WTC11 (cell line): Measurements from ENCODE around the gene ALDH3A2. TPM values are rescaled to one million over a fixed set of nuclear protein-coding genes. Genes with fewer than 3 reads are reported as not detected.

Experiments used
- ATAC-seq: fragments of 200-7000 bp; cut with Tn5 transposase; 2 replicates; pipeline ENCODE4 v1.10.0; 2021; ENCODE audit warnings: mild to moderate bottlenecking, moderate library complexity
- CTCF ChIA-PET: fragments of 300-600 bp; sonication (Branson Sonifier 250); formaldehyde crosslinking; loops from one replicate; lab custom pipeline; 2021; ENCODE audit warnings: antibody characterized with exemption; lab: Charles Lee
- POLR2A ChIA-PET: fragments of 350-600 bp; sonication (Branson Sonifier 250); formaldehyde crosslinking; loops from one replicate; lab custom pipeline; 2021; ENCODE audit warnings: antibody characterized with exemption; lab: Charles Lee
- DNase-seq: peaks from one replicate; pipeline ENCODE4 v3.0.0; 2021; ENCODE audit warnings: low spot score
- H3K27ac Mint-ChIP-seq: 2 replicates; pipeline ENCODE4 v1.8.0; 2021; ENCODE audit warnings: mixed read lengths
- H3K27me3 Mint-ChIP-seq: 2 replicates; pipeline ENCODE4 v1.8.0; 2021; ENCODE audit warnings: low read depth, mild to moderate bottlenecking, moderate library complexity, mixed read lengths
- H3K36me3 Mint-ChIP-seq: 2 replicates; pipeline ENCODE4 v1.8.0; 2021; ENCODE audit warnings: mixed read lengths
- H3K4me1 Mint-ChIP-seq: 2 replicates; pipeline ENCODE4 v1.8.0; 2022; ENCODE audit warnings: mixed read lengths
- H3K4me3 Mint-ChIP-seq: 2 replicates; pipeline ENCODE4 v1.8.0; 2021; ENCODE audit warnings: mild to moderate bottlenecking, moderate library complexity, mixed read lengths
- H3K9me3 Mint-ChIP-seq: 2 replicates; pipeline ENCODE4 v1.8.0; 2021; ENCODE audit warnings: mixed read lengths
- GRHL2 ChIP-seq: fragments of 250-450 bp; sonication (Bioruptor Pico); IDR thresholded peaks from 2 replicates; pipeline ENCODE4 v1.8.0; 2022; ENCODE audit warnings: mild to moderate bottlenecking, moderate library complexity; ENCODE audit not compliant: insufficient replicate concordance, severe bottlenecking
- NR1H2 ChIP-seq: sonication (generic); formaldehyde crosslinking; IDR thresholded peaks from 2 replicates; pipeline ENCODE4 v1.9.0; 2021; ENCODE audit warnings: mild to moderate bottlenecking, moderate library complexity, missing genetic modification reagents
- NR2C2 ChIP-seq: sonication (generic); formaldehyde crosslinking; IDR thresholded peaks from 2 replicates; pipeline ENCODE4 v1.8.0; 2022; ENCODE audit warnings: mild to moderate bottlenecking, missing genetic modification reagents
- TCF7 ChIP-seq: sonication (generic); formaldehyde crosslinking; IDR thresholded peaks from 2 replicates; pipeline ENCODE4 v1.8.0; 2022; ENCODE audit warnings: mild to moderate bottlenecking, low read depth, missing genetic modification reagents, moderate library complexity
- ZNF263 ChIP-seq: sonication (generic); formaldehyde crosslinking; IDR thresholded peaks from 2 replicates; pipeline ENCODE4 v1.8.1; 2022; ENCODE audit warnings: low read depth, mild to moderate bottlenecking, moderate library complexity, missing genetic modification reagents
- ZNF317 ChIP-seq: sonication (generic); formaldehyde crosslinking; IDR thresholded peaks from 2 replicates; pipeline ENCODE4 v1.8.1; 2023; ENCODE audit warnings: low read depth, mild to moderate bottlenecking, moderate library complexity, missing genetic modification reagents, borderline replicate concordance
- total RNA-seq: library from RNA; stranded (reverse); gene quantifications from 3 replicates; pipeline ENCODE4 v1.2.3, GENCODE V29; 2021
- TF ChIP-seq, protein P1 (sequence below): fragments of 250-450 bp; sonication (Bioruptor Pico); IDR thresholded peaks from 2 replicates; pipeline ENCODE4 v1.9.0; 2021; ENCODE audit warnings: mild to moderate bottlenecking, borderline replicate concordance
- TF ChIP-seq, protein P2 (sequence below): sonication (generic); formaldehyde crosslinking; conservative IDR thresholded peaks from 2 replicates; pipeline ENCODE4 v1.8.1; 2022; ENCODE audit warnings: mild to moderate bottlenecking, missing genetic modification reagents
- TF ChIP-seq, protein P3 (sequence below): sonication (generic); formaldehyde crosslinking; IDR thresholded peaks from 2 replicates; pipeline ENCODE4 v1.8.0; 2023; ENCODE audit warnings: missing genetic modification reagents, mild to moderate bottlenecking, borderline replicate concordance
- TF ChIP-seq, protein P4 (sequence below): sonication (generic); formaldehyde crosslinking; IDR thresholded peaks from 2 replicates; pipeline ENCODE4 v1.8.0; 2022; ENCODE audit warnings: missing genetic modification reagents
- TF ChIP-seq, protein P5 (sequence below): sonication (generic); formaldehyde crosslinking; IDR thresholded peaks from 2 replicates; pipeline ENCODE4 v1.8.1; 2022; ENCODE audit warnings: low read depth, mild to moderate bottlenecking, moderate library complexity, missing genetic modification reagents, borderline replicate concordance
- TF ChIP-seq, protein P6 (sequence below): sonication (generic); formaldehyde crosslinking; IDR thresholded peaks from 2 replicates; pipeline ENCODE4 v1.8.1; 2022; ENCODE audit warnings: mild to moderate bottlenecking, moderate library complexity, missing genetic modification reagents
- TF ChIP-seq, protein P7 (sequence below): fragments of 200-600 bp; IDR thresholded peaks from 2 replicates; pipeline ENCODE4 v1.8.0; 2022; ENCODE audit warnings: antibody characterized with exemption

The ALDH3A2 gene
- total RNA-seq, 1 experiment from 2014 or later: 68.5 TPM

DNA sequence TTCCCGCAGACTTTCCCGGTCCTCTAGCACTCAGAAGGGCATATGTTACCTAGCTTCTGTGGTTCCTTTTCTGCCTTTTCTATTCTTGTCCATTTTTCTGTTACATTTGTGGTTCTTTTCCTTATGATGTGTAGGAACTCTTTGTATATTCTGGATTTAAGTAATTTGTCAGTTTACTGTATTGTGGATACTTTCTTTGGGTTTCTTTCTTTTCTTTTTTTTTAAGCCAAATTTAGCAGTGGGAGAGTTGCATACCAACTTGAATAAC is 657 bp downstream of the ALDH3A2 start (continued):
- TF ChIP-seq, protein P1, sequence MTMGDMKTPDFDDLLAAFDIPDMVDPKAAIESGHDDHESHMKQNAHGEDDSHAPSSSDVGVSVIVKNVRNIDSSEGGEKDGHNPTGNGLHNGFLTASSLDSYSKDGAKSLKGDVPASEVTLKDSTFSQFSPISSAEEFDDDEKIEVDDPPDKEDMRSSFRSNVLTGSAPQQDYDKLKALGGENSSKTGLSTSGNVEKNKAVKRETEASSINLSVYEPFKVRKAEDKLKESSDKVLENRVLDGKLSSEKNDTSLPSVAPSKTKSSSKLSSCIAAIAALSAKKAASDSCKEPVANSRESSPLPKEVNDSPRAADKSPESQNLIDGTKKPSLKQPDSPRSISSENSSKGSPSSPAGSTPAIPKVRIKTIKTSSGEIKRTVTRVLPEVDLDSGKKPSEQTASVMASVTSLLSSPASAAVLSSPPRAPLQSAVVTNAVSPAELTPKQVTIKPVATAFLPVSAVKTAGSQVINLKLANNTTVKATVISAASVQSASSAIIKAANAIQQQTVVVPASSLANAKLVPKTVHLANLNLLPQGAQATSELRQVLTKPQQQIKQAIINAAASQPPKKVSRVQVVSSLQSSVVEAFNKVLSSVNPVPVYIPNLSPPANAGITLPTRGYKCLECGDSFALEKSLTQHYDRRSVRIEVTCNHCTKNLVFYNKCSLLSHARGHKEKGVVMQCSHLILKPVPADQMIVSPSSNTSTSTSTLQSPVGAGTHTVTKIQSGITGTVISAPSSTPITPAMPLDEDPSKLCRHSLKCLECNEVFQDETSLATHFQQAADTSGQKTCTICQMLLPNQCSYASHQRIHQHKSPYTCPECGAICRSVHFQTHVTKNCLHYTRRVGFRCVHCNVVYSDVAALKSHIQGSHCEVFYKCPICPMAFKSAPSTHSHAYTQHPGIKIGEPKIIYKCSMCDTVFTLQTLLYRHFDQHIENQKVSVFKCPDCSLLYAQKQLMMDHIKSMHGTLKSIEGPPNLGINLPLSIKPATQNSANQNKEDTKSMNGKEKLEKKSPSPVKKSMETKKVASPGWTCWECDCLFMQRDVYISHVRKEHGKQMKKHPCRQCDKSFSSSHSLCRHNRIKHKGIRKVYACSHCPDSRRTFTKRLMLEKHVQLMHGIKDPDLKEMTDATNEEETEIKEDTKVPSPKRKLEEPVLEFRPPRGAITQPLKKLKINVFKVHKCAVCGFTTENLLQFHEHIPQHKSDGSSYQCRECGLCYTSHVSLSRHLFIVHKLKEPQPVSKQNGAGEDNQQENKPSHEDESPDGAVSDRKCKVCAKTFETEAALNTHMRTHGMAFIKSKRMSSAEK (CRISPR knock-in tag): no peak
- TF ChIP-seq GRHL2 (CRISPR knock-in tag): no peak

DNA sequence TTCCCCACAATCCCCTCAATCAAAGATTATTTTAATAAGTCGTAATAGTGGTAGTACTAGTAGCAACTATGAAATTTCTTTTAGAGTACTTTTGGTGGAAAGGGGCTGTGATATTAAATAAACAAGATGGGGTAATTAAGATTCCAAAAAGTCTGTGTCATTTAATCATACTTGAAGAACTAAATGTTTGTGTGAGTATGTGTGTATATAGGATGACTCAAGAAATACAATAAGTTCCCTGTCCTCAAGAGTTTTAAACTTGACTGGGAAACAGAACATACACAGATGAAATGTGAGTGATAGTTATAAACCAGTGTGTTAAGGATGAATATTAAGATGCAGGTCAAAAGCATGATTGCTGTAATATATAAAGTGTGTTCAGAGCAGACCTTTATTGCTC is 2.3 kb downstream of the ALDH3A2 start:
- H3K27me3 Mint-ChIP-seq: peaks cover 9% of the 10 kb centered on the region
- ATAC-seq (no peak), DNase-seq (no peak)
- no peak overlapping the region for H3K27ac Mint-ChIP-seq
- peaks cover 48% of the 10 kb centered on the region for H3K4me1 Mint-ChIP-seq
- peaks cover 43% of the 10 kb centered on the region for H3K36me3 Mint-ChIP-seq
- ChIA-PET CTCF (interaction anchor here (1.0 to 1.5 kb wide), 2 partner anchors 68 to 253 kb away, joined by 3 read pairs; no protein-coding TSS in a partner anchor), POLR2A (no interaction called here)
- H3K4me3 Mint-ChIP-seq: peak overlapping the region; percentile 92
- peaks cover 22% of the 10 kb centered on the region for H3K9me3 Mint-ChIP-seq
- no peak for TF ChIP-seq ZNF317 (CRISPR knock-in tag)
- TF ChIP-seq, protein P2, sequence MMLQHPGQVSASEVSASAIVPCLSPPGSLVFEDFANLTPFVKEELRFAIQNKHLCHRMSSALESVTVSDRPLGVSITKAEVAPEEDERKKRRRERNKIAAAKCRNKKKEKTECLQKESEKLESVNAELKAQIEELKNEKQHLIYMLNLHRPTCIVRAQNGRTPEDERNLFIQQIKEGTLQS (CRISPR knock-in tag): no peak
- no peak for TF ChIP-seq NR1H2 (CRISPR knock-in tag)
- no peak for TF ChIP-seq GRHL2 (CRISPR knock-in tag)
- no peak for TF ChIP-seq TCF7 (CRISPR knock-in tag)
- TF ChIP-seq, protein P3, sequence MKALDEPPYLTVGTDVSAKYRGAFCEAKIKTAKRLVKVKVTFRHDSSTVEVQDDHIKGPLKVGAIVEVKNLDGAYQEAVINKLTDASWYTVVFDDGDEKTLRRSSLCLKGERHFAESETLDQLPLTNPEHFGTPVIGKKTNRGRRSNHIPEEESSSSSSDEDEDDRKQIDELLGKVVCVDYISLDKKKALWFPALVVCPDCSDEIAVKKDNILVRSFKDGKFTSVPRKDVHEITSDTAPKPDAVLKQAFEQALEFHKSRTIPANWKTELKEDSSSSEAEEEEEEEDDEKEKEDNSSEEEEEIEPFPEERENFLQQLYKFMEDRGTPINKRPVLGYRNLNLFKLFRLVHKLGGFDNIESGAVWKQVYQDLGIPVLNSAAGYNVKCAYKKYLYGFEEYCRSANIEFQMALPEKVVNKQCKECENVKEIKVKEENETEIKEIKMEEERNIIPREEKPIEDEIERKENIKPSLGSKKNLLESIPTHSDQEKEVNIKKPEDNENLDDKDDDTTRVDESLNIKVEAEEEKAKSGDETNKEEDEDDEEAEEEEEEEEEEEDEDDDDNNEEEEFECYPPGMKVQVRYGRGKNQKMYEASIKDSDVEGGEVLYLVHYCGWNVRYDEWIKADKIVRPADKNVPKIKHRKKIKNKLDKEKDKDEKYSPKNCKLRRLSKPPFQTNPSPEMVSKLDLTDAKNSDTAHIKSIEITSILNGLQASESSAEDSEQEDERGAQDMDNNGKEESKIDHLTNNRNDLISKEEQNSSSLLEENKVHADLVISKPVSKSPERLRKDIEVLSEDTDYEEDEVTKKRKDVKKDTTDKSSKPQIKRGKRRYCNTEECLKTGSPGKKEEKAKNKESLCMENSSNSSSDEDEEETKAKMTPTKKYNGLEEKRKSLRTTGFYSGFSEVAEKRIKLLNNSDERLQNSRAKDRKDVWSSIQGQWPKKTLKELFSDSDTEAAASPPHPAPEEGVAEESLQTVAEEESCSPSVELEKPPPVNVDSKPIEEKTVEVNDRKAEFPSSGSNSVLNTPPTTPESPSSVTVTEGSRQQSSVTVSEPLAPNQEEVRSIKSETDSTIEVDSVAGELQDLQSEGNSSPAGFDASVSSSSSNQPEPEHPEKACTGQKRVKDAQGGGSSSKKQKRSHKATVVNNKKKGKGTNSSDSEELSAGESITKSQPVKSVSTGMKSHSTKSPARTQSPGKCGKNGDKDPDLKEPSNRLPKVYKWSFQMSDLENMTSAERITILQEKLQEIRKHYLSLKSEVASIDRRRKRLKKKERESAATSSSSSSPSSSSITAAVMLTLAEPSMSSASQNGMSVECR (CRISPR knock-in tag): no peak
- TF ChIP-seq, protein P4, sequence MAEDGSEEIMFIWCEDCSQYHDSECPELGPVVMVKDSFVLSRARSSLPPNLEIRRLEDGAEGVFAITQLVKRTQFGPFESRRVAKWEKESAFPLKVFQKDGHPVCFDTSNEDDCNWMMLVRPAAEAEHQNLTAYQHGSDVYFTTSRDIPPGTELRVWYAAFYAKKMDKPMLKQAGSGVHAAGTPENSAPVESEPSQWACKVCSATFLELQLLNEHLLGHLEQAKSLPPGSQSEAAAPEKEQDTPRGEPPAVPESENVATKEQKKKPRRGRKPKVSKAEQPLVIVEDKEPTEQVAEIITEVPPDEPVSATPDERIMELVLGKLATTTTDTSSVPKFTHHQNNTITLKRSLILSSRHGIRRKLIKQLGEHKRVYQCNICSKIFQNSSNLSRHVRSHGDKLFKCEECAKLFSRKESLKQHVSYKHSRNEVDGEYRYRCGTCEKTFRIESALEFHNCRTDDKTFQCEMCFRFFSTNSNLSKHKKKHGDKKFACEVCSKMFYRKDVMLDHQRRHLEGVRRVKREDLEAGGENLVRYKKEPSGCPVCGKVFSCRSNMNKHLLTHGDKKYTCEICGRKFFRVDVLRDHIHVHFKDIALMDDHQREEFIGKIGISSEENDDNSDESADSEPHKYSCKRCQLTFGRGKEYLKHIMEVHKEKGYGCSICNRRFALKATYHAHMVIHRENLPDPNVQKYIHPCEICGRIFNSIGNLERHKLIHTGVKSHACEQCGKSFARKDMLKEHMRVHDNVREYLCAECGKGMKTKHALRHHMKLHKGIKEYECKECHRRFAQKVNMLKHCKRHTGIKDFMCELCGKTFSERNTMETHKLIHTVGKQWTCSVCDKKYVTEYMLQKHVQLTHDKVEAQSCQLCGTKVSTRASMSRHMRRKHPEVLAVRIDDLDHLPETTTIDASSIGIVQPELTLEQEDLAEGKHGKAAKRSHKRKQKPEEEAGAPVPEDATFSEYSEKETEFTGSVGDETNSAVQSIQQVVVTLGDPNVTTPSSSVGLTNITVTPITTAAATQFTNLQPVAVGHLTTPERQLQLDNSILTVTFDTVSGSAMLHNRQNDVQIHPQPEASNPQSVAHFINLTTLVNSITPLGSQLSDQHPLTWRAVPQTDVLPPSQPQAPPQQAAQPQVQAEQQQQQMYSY: no peak
- TF ChIP-seq, protein P5, sequence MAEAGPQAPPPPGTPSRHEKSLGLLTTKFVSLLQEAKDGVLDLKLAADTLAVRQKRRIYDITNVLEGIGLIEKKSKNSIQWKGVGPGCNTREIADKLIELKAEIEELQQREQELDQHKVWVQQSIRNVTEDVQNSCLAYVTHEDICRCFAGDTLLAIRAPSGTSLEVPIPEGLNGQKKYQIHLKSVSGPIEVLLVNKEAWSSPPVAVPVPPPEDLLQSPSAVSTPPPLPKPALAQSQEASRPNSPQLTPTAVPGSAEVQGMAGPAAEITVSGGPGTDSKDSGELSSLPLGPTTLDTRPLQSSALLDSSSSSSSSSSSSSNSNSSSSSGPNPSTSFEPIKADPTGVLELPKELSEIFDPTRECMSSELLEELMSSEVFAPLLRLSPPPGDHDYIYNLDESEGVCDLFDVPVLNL: no peak
- TF ChIP-seq ZNF263 (CRISPR knock-in tag): no peak
- TF ChIP-seq, protein P6, sequence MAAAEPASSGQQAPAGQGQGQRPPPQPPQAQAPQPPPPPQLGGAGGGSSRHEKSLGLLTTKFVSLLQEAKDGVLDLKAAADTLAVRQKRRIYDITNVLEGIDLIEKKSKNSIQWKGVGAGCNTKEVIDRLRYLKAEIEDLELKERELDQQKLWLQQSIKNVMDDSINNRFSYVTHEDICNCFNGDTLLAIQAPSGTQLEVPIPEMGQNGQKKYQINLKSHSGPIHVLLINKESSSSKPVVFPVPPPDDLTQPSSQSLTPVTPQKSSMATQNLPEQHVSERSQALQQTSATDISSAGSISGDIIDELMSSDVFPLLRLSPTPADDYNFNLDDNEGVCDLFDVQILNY (CRISPR knock-in tag): no peak
- TF ChIP-seq, protein P1 (CRISPR knock-in tag): no peak
- TF ChIP-seq, protein P7, sequence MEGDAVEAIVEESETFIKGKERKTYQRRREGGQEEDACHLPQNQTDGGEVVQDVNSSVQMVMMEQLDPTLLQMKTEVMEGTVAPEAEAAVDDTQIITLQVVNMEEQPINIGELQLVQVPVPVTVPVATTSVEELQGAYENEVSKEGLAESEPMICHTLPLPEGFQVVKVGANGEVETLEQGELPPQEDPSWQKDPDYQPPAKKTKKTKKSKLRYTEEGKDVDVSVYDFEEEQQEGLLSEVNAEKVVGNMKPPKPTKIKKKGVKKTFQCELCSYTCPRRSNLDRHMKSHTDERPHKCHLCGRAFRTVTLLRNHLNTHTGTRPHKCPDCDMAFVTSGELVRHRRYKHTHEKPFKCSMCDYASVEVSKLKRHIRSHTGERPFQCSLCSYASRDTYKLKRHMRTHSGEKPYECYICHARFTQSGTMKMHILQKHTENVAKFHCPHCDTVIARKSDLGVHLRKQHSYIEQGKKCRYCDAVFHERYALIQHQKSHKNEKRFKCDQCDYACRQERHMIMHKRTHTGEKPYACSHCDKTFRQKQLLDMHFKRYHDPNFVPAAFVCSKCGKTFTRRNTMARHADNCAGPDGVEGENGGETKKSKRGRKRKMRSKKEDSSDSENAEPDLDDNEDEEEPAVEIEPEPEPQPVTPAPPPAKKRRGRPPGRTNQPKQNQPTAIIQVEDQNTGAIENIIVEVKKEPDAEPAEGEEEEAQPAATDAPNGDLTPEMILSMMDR: no peak
- no peak for TF ChIP-seq NR2C2 (CRISPR knock-in tag)
